NCI-H1048 (cell line): Measurements from ENCODE around the gene OR6J1.
A peak's percentile ranks its signal among the peaks of the same experiment; 100 is the strongest.
"Not testable (repeated sequence)": the region's sequence is repeated elsewhere in the genome, so short reads cannot be mapped to it uniquely, and the experiment has no call there.

ENCODE experiments used
- DNase-seq: peaks from one replicate; lab custom pipeline; 2025; lab: John Stamatoyannopoulos, UW

OR6J1 gene

DNA sequence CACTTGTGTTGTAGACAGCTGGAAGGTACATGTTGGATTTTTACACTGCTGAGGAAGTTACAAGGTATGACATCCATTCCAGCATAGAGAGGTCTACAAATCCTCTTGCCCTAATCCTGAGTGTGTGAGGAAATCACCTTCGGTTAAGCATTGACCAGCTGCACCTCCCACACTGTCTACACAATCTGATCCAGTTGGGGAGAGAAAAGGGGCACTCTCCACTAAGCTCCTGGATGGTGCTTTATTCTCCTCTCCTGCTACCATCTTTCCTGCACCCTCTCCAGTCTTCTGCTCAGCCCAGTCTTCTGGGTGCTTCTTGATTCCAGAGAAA lies at the start of gene OR6J1:
Gene OR6J1, minus strand, starts transcription at position 48 of the 331 bp plus-strand sequence. CDS start 9,541 bp downstream, outside the sequence.
- no peak for DNase-seq

DNA sequence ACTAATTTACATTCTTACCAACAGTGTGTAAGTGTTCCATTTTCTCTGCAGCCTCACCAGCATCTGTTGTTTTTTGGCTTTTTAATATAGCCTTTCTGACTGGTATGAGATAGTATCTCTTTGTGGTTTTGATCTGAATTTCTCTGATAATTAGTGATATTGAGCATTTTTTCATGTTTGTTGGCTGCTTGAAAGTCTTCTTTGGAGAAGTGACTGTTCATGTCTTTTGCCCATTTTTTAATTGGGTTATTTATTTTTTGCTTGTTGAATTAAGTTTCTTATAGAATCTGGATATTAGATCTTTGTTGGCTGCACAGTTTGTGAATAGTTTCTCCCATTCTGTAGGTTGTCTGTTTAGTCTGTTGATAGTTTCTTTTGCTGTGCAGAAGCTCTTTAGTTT lies 48.0 kb upstream of the OR6J1 start:
- DNase-seq, result no peak

DNA sequence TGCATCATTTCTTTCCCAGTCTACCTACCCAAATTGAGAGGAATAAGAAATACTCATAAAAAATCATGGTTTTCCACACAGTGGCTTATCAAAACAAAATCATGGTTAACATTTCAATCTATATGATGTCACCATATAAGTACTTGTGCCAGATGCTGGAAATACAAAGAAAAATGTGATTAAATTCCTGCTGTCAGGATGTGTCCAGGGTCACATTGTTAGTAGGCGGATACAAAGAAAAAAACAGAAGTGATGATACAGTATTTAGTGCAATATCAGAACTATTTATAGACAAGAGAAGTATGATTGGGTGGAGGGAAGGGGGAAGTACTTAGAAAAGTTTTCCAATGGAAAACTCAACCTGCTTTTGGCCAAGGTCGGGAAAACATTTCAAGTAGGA lies 47.0 kb upstream of the OR6J1 start:
- no peak for DNase-seq

DNA sequence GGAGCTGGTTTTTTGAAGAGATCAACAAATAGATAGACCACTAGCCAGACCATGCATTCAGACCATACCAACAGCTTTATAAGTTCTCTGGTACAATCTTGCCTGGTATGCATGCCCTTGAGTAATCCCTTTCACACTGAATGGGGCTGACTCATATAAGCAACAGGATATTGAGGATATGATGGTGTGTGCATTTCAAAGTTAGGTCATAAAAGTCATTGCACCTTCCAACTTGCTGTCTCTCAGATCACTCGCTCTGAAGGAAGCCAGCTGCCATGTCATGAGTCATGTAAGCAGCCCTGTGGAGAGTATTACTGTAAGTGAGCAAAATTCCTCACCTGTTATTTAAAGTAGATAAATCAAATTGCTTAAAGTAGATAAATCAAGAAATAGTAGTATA lies 45.0 kb upstream of the OR6J1 start:
- DNase-seq, result no peak

DNA sequence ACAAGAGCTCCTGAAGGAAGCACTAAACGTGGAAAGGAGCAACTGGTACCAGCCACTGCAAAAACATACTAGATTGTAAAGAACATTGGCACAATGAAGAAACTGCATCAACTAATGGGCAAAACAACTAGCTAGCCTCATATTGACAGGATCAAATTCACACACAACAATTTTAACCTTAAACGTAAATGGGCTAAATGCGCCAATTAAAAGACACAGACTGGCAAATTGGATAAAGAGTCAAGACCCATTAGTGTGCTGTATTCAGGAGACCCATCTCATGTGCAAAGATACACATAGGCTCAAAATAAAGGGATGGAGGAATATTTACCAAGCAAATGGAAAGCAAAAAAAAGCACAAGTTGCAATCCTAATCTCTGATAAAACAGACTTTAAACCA lies 43.8 kb upstream of the OR6J1 start:
- not testable (repeated sequence) for DNase-seq

DNA sequence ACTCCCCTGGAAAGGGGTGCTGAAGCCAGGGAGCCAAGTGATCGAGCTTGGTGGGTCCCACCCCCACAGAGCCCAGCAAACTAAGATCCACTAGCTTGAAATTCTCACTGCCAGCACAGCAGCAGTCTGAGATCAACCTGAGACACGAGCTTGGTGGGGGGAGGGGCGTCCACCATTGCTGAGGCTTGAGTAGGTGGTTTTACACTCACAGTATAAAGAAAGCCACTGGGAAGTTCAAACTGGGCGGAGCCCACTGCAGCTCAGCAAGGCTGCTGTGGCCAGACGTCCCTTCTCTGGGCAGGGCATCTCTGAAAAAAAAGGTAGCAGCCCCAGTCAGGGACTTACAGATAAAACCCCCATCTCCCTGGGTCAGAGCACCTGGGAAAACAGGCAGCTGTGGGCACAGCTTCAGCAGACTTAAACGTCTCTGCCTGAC lies 42.0 kb upstream of the OR6J1 start:
- DNase-seq, result not testable (repeated sequence)

DNA sequence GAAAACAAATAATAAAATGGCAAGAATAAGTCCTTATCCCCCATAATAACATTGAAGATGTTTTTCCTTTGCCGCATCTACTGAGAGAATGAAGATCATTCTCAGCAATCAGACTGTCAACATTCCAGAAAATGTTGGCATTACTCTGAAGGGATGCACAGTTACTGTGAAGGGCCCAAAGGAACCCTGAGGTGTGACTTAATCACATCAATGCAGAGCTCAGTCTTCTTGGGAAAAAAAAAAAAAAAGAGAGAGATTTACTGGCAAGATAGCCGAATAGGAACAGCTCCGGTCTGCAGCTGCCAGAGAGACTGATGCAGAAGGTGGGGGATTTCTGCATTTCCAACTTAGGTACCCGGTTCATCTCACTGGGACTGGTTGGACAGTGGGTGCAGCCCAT lies 41.3 kb upstream of the OR6J1 start:
- no peak for DNase-seq

DNA sequence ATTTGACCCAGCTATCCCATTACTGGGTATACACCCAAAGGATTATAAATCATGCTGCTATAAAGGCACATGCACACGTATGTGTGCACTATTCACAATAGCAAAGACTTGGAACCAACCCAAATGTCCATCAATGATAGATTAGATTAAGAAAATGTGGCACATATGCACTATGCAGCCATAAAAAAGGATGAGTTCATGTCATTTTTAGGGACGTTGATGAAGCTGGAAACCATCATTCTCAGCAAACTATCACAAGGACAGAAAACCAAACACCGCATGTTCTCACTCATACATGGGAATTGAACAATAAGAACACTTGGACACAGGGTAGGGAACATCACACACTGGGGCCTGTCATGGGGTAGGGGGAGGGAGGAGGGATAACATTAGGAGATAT lies 39.3 kb upstream of the OR6J1 start:
- DNase-seq, result not testable (repeated sequence)

DNA sequence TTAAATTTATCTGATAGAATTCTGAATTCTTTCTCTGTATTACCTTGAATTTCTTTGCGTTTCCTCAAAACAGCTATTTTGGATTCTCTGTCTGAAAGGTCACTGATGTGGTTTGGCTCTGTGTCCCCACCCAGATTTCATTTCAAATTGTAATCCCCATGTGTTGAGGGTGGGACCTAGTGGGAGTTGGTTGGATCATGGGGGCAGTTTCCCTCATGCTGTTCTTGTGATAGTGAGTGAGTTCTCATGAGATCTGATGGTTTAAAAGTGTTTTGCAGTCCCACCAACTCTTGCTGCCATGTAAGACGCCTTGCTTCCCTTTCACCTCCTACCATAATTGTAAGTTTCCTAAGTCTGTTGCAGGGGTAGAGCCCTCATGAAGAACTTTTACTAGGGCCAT lies 34.1 kb upstream of the OR6J1 start:
- DNase-seq, result no peak

DNA sequence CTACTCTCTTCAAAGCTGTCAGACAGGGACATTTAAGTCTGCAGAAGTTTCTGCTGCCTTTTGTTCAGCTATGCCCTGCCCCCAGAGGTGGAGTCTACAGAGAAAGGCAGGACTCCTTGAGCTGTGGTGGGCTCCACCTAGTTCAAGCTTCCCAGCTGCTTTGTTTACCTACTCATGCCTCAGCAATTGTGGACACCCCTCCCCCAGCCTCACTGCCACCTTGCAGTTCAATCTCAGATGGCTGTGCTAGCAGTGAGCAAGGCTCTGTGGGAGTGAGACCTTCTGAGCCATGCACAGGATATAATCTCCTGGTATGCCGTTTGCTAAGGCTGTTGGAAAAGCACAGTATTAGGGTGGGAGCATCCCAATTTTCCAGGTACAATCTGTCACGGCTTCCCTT lies 33.4 kb upstream of the OR6J1 start:
- not testable (repeated sequence) for DNase-seq

DNA sequence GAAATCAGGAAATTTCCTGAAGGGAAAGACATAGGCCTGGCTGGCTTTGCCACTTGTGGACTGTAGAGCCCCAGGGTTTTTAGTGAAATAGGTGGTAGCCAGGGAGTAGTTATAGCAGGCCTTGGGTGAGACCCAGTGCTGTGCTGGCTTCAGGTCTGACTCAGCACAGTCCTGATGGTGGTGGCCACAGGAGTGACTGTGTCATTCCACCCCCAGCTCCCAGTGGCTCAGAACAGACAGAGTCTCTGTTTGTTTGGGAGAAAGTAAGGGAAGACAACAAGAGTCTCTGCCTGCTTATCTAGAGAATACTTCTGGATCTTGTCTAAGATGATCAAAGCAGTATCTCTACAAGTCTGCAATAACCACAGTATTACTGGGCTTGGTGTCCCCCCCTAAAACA lies 27.5 kb upstream of the OR6J1 start:
- no peak for DNase-seq

DNA sequence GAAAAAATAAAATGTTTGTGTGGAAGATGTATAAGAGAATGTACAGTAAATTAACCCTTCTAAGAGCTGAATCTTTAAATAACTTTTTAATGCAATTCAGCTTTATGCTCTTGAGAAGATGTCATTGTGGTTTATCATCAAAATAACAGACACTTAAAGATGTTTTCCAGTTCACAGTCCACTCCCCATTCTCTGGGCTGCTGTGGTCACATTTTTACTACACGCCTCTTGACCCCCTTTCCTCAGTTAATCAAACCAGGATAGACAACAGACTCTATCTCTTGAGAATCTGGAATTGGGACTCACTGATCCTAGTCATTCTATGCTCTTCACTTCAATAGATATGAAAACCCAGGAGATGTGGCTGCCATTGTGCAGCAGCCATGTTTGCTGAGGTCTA lies 24.7 kb upstream of the OR6J1 start:
- no peak for DNase-seq

DNA sequence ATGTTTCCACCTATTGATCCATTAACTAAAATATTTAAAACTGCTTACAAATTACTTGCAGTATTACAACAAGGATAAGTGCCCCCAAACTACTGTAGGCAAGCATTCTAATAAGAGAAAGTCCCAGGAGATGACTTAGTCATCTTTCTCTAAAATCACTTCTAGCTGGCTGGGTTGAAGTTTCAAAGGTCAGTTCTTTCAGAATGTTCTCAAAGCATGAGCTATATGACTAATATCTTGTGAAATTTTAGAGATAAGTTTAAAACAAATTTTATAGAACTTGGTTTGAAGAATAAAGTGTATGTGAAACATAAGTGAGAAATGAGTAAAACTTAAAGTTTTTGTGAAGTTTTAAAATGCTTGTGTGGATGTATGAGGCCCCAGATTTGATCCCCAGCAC lies 24.3 kb upstream of the OR6J1 start:
- DNase-seq, result no peak

DNA sequence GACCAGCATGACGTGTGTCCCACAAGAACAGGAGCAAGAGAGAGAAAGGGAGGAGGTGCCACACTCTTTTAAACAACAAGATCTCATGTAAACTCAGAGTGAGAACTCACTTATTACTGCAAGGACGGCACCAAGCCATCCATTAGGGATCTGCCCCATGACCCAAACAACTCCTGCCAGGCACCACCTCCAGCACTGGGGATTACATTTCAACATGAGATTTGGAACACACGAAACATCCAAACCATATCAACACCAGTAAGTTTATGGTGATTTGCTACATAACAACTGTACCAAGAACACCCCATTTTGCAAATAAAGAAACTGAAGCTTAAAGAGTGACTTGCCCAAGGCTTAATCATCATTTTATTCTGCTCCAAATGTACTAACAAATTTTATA lies 23.7 kb upstream of the OR6J1 start:
- no peak for DNase-seq

DNA sequence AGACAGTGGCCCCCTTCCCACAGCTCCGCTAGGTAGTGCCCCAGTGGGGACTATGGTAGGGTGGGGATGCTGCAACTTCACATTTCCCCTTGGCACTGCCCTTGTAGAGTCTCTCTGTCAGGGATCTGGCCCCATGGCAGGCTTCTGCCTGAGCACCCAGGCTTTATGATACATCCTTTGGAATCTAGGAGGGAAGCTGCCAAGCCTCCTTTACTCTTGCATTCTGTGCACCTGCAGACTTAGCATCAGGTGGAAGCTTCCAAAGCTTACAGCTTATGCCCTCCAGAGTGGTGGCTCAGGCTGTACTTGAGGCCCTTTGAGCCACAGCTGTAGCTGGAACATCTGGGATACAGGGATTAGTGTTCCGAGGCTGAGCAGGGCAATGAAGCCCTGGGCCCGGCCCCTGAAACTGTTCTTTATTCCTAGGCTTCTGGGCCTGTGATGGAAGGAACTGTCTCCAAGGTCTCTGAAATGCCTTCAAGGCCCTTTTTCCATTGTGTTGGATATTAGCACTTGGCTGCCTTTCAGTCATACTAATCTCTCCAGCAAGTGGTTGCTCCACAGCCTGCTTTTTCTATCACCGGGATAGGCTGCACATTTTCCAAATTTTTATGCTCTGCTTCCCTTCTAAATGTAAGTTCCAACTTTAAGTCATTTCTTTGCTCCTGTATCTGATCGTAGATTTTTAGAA lies 22.2 kb upstream of the OR6J1 start:
- DNase-seq, result no peak

DNA sequence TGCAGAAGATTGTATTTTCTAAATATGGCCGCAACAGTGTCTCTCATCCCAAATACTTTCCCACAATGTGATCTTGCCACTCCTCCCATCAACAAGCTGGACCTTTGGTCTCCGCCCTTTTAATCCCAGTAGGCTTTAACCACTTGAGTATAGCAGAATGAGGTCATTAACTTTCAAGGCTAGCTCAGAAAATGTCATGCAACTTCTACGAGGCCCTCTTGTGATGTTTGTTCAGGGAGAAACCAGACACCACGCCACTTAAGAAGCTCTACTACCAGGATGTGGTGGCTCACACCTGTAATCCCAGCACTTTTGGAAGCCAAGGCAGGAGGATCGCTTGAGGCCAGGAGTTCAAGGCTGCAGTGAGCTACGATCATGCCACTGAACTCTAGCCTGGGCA lies 20.1 kb upstream of the OR6J1 start:
- no peak for DNase-seq

DNA sequence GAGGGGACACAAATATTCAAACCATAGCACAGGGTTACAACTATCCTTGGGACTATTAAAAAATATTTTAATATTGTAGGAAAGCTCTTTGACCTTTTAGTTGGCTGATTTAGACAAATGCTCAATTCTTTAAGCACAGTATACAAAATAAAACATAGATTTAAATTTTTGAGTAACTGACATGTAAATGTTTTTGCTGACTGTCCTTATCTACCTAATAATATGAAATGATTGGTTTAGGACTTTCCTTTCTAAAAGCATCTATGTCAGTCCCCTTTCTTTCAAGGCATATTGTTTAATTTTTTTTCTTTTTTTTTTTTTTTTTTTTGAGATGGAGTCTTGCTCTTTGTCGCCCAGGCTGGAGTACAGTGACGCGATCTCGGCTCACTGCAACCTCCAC lies 16.5 kb upstream of the OR6J1 start:
- no peak for DNase-seq

DNA sequence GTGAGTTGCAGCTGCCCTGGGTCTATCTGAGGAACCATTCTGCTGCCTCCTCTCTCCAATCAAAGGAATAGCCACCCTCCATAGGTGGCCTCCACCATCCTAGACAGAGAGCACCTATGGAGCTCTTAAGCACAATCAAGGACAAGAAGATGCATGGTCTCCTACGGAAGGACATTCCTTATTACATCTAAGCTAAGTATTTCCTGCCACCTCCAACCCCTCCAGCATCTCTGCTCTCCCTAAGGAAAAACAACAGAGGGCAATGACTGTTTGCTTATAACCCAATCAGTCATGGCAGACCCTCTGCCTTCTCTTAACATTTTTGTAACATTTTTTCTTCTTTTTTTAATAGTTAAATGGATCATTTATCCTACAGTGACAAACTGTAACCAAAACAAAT lies 14.8 kb upstream of the OR6J1 start:
- DNase-seq, result no peak

DNA sequence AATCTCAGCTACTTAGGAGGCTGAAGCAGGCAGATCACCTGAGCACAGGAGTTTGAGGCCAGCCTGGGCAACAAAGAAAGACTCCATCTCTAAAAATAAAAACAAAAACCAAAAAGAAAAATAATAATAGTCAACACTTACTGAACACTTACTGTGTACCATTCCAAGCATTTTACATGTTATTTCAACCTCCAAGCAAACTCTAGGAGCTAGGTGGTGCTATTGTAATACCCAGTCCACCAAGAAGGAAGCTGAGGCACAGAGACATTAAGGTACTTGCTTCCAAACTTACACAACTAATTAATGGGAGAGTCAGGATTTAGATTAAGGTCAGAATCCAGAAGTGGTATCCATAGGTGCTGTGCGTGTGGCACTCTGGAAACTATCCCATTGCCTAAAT lies 13.7 kb upstream of the OR6J1 start:
- DNase-seq, result no peak

DNA sequence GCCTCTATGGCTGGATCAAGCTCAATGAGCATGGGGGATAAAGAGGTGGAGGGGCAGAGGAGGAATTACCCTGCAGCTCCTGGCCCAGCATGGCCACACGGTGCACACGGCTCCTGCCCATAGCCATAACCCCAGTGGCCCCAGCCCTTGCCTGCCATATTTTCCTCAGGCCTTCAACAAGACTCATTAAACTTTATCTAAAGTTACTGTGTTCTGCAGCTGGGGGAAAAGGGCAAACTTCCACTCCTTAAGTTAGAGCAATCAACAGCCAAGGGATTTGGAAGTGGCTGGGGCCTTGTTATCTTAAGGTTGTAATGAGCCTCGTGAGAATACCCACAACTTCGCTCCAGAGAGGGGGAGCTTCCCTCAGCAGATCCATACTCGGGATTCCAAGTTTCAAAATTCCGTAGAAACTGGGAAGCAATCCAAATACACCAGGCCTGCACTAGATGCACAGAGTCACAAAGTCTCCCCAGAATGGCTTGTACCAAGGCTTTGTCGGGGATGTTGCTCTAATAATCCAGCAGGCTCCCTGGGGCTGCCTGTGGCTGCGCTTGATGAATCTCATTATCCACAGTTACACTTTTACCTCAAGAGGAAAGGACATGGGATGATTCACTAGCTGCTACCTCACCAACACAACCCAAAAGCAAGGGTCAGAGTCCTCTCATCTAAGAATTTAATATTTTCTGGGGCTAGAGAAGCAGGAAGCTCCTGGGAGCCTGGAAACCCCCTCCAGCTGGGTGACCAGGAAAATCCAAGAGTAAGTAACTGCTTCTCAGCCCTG lies 13.0 kb upstream of the OR6J1 start:
- no peak for DNase-seq

DNA sequence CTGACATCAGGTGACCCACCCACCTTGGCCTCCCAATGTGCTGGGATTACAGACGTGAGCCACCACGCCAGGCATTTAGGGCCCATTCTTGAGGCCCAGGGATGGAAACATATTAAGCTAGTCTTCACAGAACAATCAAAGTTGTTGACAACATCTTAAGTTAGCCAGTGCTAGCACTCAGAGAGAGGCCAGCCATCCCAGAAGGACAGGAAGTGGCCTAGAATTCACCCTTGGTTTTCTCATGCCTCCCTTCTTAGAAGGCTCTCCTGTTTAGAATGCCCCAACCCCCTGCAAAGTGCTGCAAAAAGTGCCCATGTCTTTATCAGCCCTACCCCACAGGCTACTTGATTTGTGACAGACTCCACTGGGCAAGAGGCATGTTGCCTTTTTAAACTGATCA lies 12.1 kb upstream of the OR6J1 start:
- DNase-seq, result no peak

DNA sequence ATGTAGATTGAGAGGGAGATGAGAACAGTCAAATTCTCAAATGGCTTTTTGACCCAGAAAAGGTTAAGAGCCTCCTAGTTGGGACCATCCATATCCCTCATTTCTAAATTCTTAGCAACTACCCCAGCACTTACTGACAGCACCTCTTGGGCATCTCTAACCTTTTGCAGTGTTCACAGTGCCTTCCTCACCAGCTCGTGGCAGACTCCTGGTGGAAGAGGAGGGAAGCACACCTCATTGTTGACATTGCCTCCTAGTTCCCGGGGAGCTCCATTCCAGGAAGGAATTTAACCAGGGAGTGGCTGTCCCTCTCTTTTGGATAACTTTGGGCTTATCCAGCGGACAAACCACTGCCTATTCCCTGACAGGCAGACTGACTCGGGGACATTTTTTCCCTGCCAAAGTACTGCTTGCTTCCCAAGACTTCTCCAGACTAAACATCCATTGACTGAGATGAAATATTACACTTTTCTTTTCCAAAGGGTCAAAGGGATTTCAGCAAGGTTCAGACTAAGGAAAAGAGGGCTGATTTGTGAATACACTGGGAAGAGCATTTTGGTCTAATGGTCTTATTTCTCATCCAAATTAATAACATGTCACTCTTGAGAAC lies 9.0 kb upstream of the OR6J1 start:
- DNase-seq, result peak; percentile 53

DNA sequence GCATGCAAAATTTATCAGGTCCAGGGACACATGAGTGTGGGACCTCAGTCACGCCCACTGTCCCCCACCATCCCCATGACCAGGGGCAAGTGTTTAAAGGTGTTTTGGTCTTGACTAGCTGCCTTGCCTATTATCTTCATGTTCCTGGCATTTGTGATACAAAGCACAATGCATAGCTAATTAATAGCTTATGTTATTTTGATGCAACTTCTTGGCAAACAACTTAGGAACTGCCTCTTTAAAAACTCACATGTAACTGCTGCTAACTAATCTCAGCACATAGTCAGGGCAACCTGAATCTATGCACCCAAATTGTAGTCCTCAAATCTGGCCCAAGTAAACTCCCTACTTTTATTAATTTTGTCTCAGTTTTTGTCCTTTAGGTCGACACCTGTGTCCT lies 7.4 kb upstream of the OR6J1 start:
- DNase-seq, result no peak
